PFSK-1 (cell line): Measurements from ENCODE around the gene CUX1.

Experiments used
- REST ChIP-seq, 2 experiments: IDR thresholded peaks; 2 replicates each; pipeline versions ENCODE4 v1.6.1 to v1.8.0; 2011 to 2012; ENCODE audit warnings: low read depth in 2 of 2, low read length in 2 of 2, control low read depth in 1 of 2, inconsistent platforms in 1 of 2, mild to moderate bottlenecking in 1 of 2, moderate library complexity in 1 of 2; ENCODE audit not compliant: insufficient read depth in 1 of 2
- SIN3A ChIP-seq: IDR thresholded peaks from 2 replicates; pipeline ENCODE4 v1.6.1; 2012; ENCODE audit warnings: mild to moderate bottlenecking, low read length, moderate library complexity, borderline replicate concordance; ENCODE audit not compliant: insufficient read depth
- TAF1 ChIP-seq: IDR thresholded peaks from 2 replicates; pipeline ENCODE4 v1.6.1; 2012; ENCODE audit warnings: low read length, control low read depth, borderline replicate concordance; ENCODE audit not compliant: insufficient read depth

GRCh38 chr7:102264367-102264891 lies 447.0 kb downstream of the CUX1 start:
- no peak for TF ChIP-seq REST (IDR thresholded peaks at IDR 0.05; ENCODE audit: insufficient read depth in 1 of 2, low read depth in 2 of 2, low read length in 2 of 2)
- no peak for TF ChIP-seq SIN3A
- no peak for TF ChIP-seq TAF1
